ENCODE data around the gene KIAA1755. TPM values are rescaled to one million over a fixed set of nuclear protein-coding genes. Genes with fewer than 3 reads are reported as not detected.

Gene KIAA1755
- total and polyA plus RNA-seq, 2 of the 4 experiments (the other 2 are of a cell fraction) = 2.5 to 5.1 TPM

GRCh38 chr20:38203337-38203980, 57.1 kb downstream of the KIAA1755 start:
- Histone ChIP-seq H2AK5ac (ENCODE audit: low read depth, low read length) (0 out of 2 replicates have a peak overlapping the region, but pooled peaks have one; percentile 43), H3K9me1 (ENCODE audit: insufficient read depth, low read length) (peaks cover 26% of the 10 kb centered on the region), H4K5ac (ENCODE audit: low read depth, low read length) (peak overlapping the region; percentile 23; the same call in 1 of the 2 replicates), H2BK20ac (ENCODE audit: low read depth, low read length) (peak overlapping the region; percentile 22; the same call in 1 of the 2 replicates), H3K14ac (replicated peaks; ENCODE audit: low read depth, low read length) (no peak overlapping the region), H4K20me1 (ENCODE audit: insufficient read depth, low read length) (no peaks in the 10 kb centered on the region), H3K4ac (ENCODE audit: low read depth, low read length) (0 out of 2 replicates have a peak overlapping the region, but pooled peaks have one; percentile 46), H2BK15ac (ENCODE audit: low read depth, low read length) (0 out of 3 replicates have a peak overlapping the region, but pooled peaks have one; percentile 20), H3K9ac (ENCODE audit: low read depth, low read length) (no peak overlapping the region), H3K4me3 (ENCODE audit: insufficient read depth, low read depth, low read length) (no peak overlapping the region), H4K8ac (ENCODE audit: low read depth in 2 of 2, low read length in 2 of 2) (no peak overlapping the region), H3K23ac (ENCODE audit: low read depth, low read length) (no peak overlapping the region), H3K9me3 (ENCODE audit: control insufficient read depth, insufficient read depth, low read length) (no peaks in the 10 kb centered on the region), H3K36me3 (ENCODE audit: control insufficient read depth, insufficient read depth, low read length) (no peaks in the 10 kb centered on the region), H2BK5ac (ENCODE audit: low read depth, low read length, poor library complexity, severe bottlenecking) (peak overlapping the region; percentile 3), H3K4me2 (ENCODE audit: low read depth, low read length) (no peak overlapping the region), H3K18ac (ENCODE audit: low read depth, low read length) (peak overlapping the region; percentile 35; the same call in 1 of the 2 replicates), H3K79me1 (ENCODE audit: low read depth in 1 of 2, low read length in 2 of 2) (no peaks in the 10 kb centered on the region), H2AK9ac (replicated peaks; ENCODE audit: low read depth, low read length, poor library complexity) (no peak overlapping the region), H4K91ac (ENCODE audit: insufficient read depth, low read depth, low read length) (no peak overlapping the region), H3K27me3 (ENCODE audit: control insufficient read depth, insufficient read depth, low read length) (no peaks in the 10 kb centered on the region), H3K4me1 (ENCODE audit: control insufficient read depth, insufficient read depth, low read length) (peaks cover 20% of the 10 kb centered on the region), H2AFZ (replicated peaks; ENCODE audit: low read length, poor library complexity) (no peak overlapping the region), H3K56ac (ENCODE audit: extremely low read depth, insufficient read depth, low read length) (no peak overlapping the region), H2BK120ac (ENCODE audit: low read depth, low read length) (peak overlapping the region; percentile 60; the same call in 1 of the 2 replicates), H3K27ac (ENCODE audit: insufficient read depth, low read length) (no peak overlapping the region)
- ChIA-PET POLR2A (ENCODE audit: unreplicated experiment) (no interaction called here), CTCF (no interaction called here)
- no peak for DNase-seq
- no peak for ATAC-seq (ENCODE audit: low read depth)
- intact Hi-C loops (cut with micrococcal nuclease) (no loop called here), in situ Hi-C loops (cut with MboI; ENCODE audit: low sequenced_read_pairs) (no loop called here), dilution Hi-C loops (cut with HindIII; ENCODE audit: low sequenced_read_pairs, unreplicated experiment) (no loop called here)
- BruUV-seq (replicated peaks) = no TSS peak
- WGBS, 2 experiments (ENCODE audit: extremely low coverage in 2 of 2, insufficient read length in 1 of 2) = 100% methylated on average over 2 of the region's 6 CpGs; no CpG with 5 or more reads in 1 of the 2 experiments
- TF ChIP-seq POLR2A (IDR thresholded peaks at IDR 0.05; ENCODE audit: low read depth, low read length) = no peak
- no peak for TF ChIP-seq RCOR1 (IDR thresholded peaks at IDR 0.05; ENCODE audit: insufficient replicate concordance, low read length)
- no peak for TF ChIP-seq NFE2L2 (IDR thresholded peaks at IDR 0.05; ENCODE audit: low read depth, low read length)
- TF ChIP-seq CTCF (conservative IDR thresholded peaks at IDR 0.05; ENCODE audit: low read depth, low read length) = no peak
- TF ChIP-seq MAFK (IDR thresholded peaks at IDR 0.05; ENCODE audit: low read depth, low read length) = no peak
- no peak for TF ChIP-seq SMC3 (IDR thresholded peaks at IDR 0.05; ENCODE audit: low read depth, low read length)
- no peak for TF ChIP-seq RFX5 (IDR thresholded peaks at IDR 0.05; ENCODE audit: low read depth, low read length)
- no peak for TF ChIP-seq CHD1 (IDR thresholded peaks at IDR 0.05; ENCODE audit: low read depth, low read length)
- TF ChIP-seq BHLHE40 (IDR thresholded peaks at IDR 0.05; ENCODE audit: low read depth, low read length) = no peak
- TF ChIP-seq FOS (IDR thresholded peaks at IDR 0.05; ENCODE audit: low read depth, low read length) = no peak
- TF ChIP-seq ELK1 (IDR thresholded peaks at IDR 0.05; ENCODE audit: borderline replicate concordance, low read depth, low read length) = no peak
- no peak for TF ChIP-seq USF2 (IDR thresholded peaks at IDR 0.05; ENCODE audit: low read depth, low read length)
- TF ChIP-seq MXI1 (IDR thresholded peaks at IDR 0.05; ENCODE audit: borderline replicate concordance, low read depth, low read length) = no peak
- TF ChIP-seq CEBPB (IDR thresholded peaks at IDR 0.05; ENCODE audit: low read depth, low read length) = no peak
- no peak for TF ChIP-seq MAZ (IDR thresholded peaks at IDR 0.05; ENCODE audit: borderline replicate concordance, low read depth, low read length)

Data from IMR-90 (cell line).